DOHH2 (cell line): ENCODE measurements around the gene C1QA.

Experiments used
- H3F3A ChIP-seq: fragments of 200-600 bp; sonication (generic), shearing (Covaris generic); 2 replicates; pipeline ENCODE4 v1.6.0; 2016; ENCODE audit warnings: antibody characterized with exemption, mild to moderate bottlenecking; ENCODE audit not compliant: control insufficient read depth, insufficient read depth
- H3K27ac ChIP-seq: fragments of 200-600 bp; sonication (generic); 2 replicates; pipeline ENCODE4 v1.5.1; 2014; ENCODE audit warnings: low read depth, mild to moderate bottlenecking, low read length, moderate library complexity
- H3K27me3 ChIP-seq: fragments of 200-600 bp; sonication (generic); 2 replicates; pipeline ENCODE4 v1.6.1; 2014; ENCODE audit warnings: mild to moderate bottlenecking, low read length, mixed read lengths; ENCODE audit not compliant: control insufficient read depth
- H3K36me3 ChIP-seq: fragments of 200-600 bp; sonication (generic); 2 replicates; pipeline ENCODE4 v1.6.1; 2014; ENCODE audit warnings: mild to moderate bottlenecking, low read length, moderate library complexity, mixed read lengths; ENCODE audit not compliant: control insufficient read depth
- H3K4me1 ChIP-seq: fragments of 200-600 bp; sonication (generic); 2 replicates; pipeline ENCODE4 v1.6.1; 2014; ENCODE audit warnings: mild to moderate bottlenecking, low read length, mixed read lengths; ENCODE audit not compliant: control insufficient read depth
- H3K4me2 ChIP-seq: fragments of 200-600 bp; sonication (generic); 2 replicates; pipeline ENCODE4 v1.6.0; 2014; ENCODE audit warnings: mild to moderate bottlenecking, low read length, moderate library complexity
- H3K4me3 ChIP-seq: fragments of 200-600 bp; sonication (generic); 2 replicates; pipeline ENCODE4 v1.5.1; 2014; ENCODE audit warnings: mild to moderate bottlenecking, low read length, mixed read lengths
- H3K79me2 ChIP-seq: fragments of 200-600 bp; sonication (generic); 2 replicates; pipeline ENCODE4 v1.6.1; 2014; ENCODE audit warnings: mild to moderate bottlenecking, low read length, mixed read lengths; ENCODE audit not compliant: control insufficient read depth
- H3K9me2 ChIP-seq: fragments of 200-600 bp; sonication (generic); replicated peaks from 2 replicates; pipeline ENCODE4 v1.6.1; 2014; ENCODE audit warnings: mild to moderate bottlenecking, low read length, mixed read lengths; ENCODE audit not compliant: control insufficient read depth
- H3K9me3 ChIP-seq: fragments of 200-600 bp; sonication (generic); 2 replicates; pipeline ENCODE4 v1.6.1; 2014; ENCODE audit warnings: antibody characterized with exemption, low read length, mixed read lengths; ENCODE audit not compliant: control insufficient read depth, insufficient read depth
- H4K20me1 ChIP-seq: fragments of 200-600 bp; sonication (generic); 2 replicates; pipeline ENCODE4 v1.6.0; 2014; ENCODE audit warnings: low read depth, mild to moderate bottlenecking, antibody characterized with exemption, low read length, moderate library complexity; ENCODE audit not compliant: control insufficient read depth, insufficient read depth
- CTCF ChIP-seq: fragments of 200-600 bp; sonication (generic); IDR thresholded peaks from one replicate; pipeline ENCODE4 v1.5.1; 2014; ENCODE audit warnings: antibody characterized with exemption, mild to moderate bottlenecking, low read depth, low read length; ENCODE audit not compliant: poor library complexity, severe bottlenecking
- EZH2phosphoT487 ChIP-seq: fragments of 200-600 bp; sonication (generic); IDR thresholded peaks from 2 replicates; pipeline ENCODE4 v1.6.1; 2017; ENCODE audit warnings: borderline replicate concordance, mild to moderate bottlenecking, antibody characterized with exemption, low read length, moderate library complexity, mixed read lengths

The C1QA gene

GRCh38 chr1:22601610-22602009 lies 34.8 kb upstream of the C1QA start:
- Histone ChIP-seq H3K27me3 (no peaks in the 10 kb centered on the region), H3K4me2 (no peak overlapping the region), H3F3A (no peaks in the 10 kb centered on the region), H3K9me2 (no peaks in the 10 kb centered on the region), H3K79me2 (no peaks in the 10 kb centered on the region), H3K4me1 (no peaks in the 10 kb centered on the region), H3K9me3 (no peaks in the 10 kb centered on the region), H3K36me3 (no peaks in the 10 kb centered on the region), H3K4me3 (no peak overlapping the region), H3K27ac (no peak overlapping the region), H4K20me1 (no peaks in the 10 kb centered on the region)
- no peak for TF ChIP-seq EZH2phosphoT487
- no peak for TF ChIP-seq CTCF

GRCh38 chr1:22602060-22602740 lies 34.2 kb upstream of the C1QA start:
- no peak for TF ChIP-seq EZH2phosphoT487
- TF ChIP-seq CTCF: no peak
- Histone ChIP-seq H3K4me3 (no peak overlapping the region), H3K27ac (no peak overlapping the region), H3K9me3 (no peaks in the 10 kb centered on the region), H3K36me3 (no peaks in the 10 kb centered on the region), H3K4me1 (no peaks in the 10 kb centered on the region), H3K27me3 (no peaks in the 10 kb centered on the region), H4K20me1 (no peaks in the 10 kb centered on the region), H3K79me2 (no peaks in the 10 kb centered on the region), H3K9me2 (no peaks in the 10 kb centered on the region), H3F3A (no peaks in the 10 kb centered on the region), H3K4me2 (no peak overlapping the region)

GRCh38 chr1:22606161-22606560 lies 30.3 kb upstream of the C1QA start:
- TF ChIP-seq CTCF: no peak
- TF ChIP-seq EZH2phosphoT487: no peak
- Histone ChIP-seq H3K4me1 (no peaks in the 10 kb centered on the region), H3K27me3 (no peaks in the 10 kb centered on the region), H3K9me2 (no peaks in the 10 kb centered on the region), H3K4me3 (no peak overlapping the region), H3F3A (no peaks in the 10 kb centered on the region), H3K9me3 (no peaks in the 10 kb centered on the region), H3K79me2 (no peaks in the 10 kb centered on the region), H3K27ac (no peak overlapping the region), H3K4me2 (no peak overlapping the region), H4K20me1 (no peaks in the 10 kb centered on the region), H3K36me3 (no peaks in the 10 kb centered on the region)
